Natural killer cell (primary cell): ENCODE data around the gene MAPRE2. TPM values are rescaled to one million over a fixed set of nuclear protein-coding genes. Genes with fewer than 3 reads are reported as not detected.

Source experiments
- ATAC-seq, 3 donors: fragments of 150-1000 bp in 2 of 3; fragments of 200-7000 bp in 1 of 3; cut with Tn5 transposase; 1 replicate in 1 of 3; 2 replicates in 2 of 3; pipeline ENCODE4 v1.10.0; 2021; ENCODE audit warnings: mild to moderate bottlenecking in 2 of 3, moderate library complexity in 2 of 3
- DNase-seq, 2 donors: peaks; one replicate each; pipeline versions ENCODE4 v3.0.0 to v3.0.0-alpha.2; 2013 to 2021; ENCODE audit warnings: mixed read lengths in 1 of 2
- H3K27ac ChIP-seq: one replicate; pipeline ENCODE4 v1.5.1; 2013; ENCODE audit warnings: mild to moderate bottlenecking, low read length
- H3K27me3 ChIP-seq: one replicate; pipeline ENCODE4 v1.6.1; 2013; ENCODE audit warnings: low read length; ENCODE audit not compliant: control insufficient read depth, insufficient read depth
- H3K36me3 ChIP-seq: one replicate; pipeline ENCODE4 v1.6.1; 2013; ENCODE audit warnings: low read length; ENCODE audit not compliant: control insufficient read depth, insufficient read depth
- H3K4me1 ChIP-seq: one replicate; pipeline ENCODE4 v1.6.1; 2013; ENCODE audit warnings: low read length; ENCODE audit not compliant: control insufficient read depth, insufficient read depth
- H3K4me3 ChIP-seq: one replicate; pipeline ENCODE4 v1.5.1; 2013; ENCODE audit warnings: low read length
- H3K9me3 ChIP-seq: one replicate; pipeline ENCODE4 v1.6.1; 2013; ENCODE audit warnings: low read length; ENCODE audit not compliant: control insufficient read depth, insufficient read depth
- H3K27ac Mint-ChIP-seq, 2 donors: one replicate each; pipeline ENCODE4 v1.8.0; 2022; ENCODE audit warnings: mild to moderate bottlenecking in 2 of 2, mixed read lengths in 2 of 2, moderate library complexity in 1 of 2
- H3K27me3 Mint-ChIP-seq, 2 donors: one replicate each; pipeline ENCODE4 v1.8.0; 2022; ENCODE audit warnings: low read depth in 2 of 2, mixed read lengths in 2 of 2
- H3K36me3 Mint-ChIP-seq: one replicate; pipeline ENCODE4 v1.8.0; 2022; ENCODE audit warnings: mixed read lengths
- H3K4me1 Mint-ChIP-seq, 2 donors: one replicate each; pipeline ENCODE4 v1.8.0; 2022; ENCODE audit warnings: mixed read lengths in 2 of 2
- H3K4me3 Mint-ChIP-seq: one replicate; pipeline ENCODE4 v1.8.0; 2022; ENCODE audit warnings: mild to moderate bottlenecking, moderate library complexity, mixed read lengths
- H3K9me3 Mint-ChIP-seq, 2 donors: one replicate each; pipeline ENCODE4 v1.8.0; 2022; ENCODE audit warnings: mixed read lengths in 2 of 2
- CTCF ChIP-seq: fragments of 200-600 bp; IDR thresholded peaks from one replicate; pipeline ENCODE4 v1.8.0; 2022; ENCODE audit warnings: antibody characterized with exemption
- WGBS: methylation state at CpG from one replicate; pipeline ENCODE4 v1.1.7; 2013; ENCODE audit warnings: missing lambda C conversion rate; ENCODE audit not compliant: insufficient coverage; 5-methylcytosine and 5-hydroxymethylcytosine counted together
- intact Hi-C: fragments of 100-400 bp; cut with micrococcal nuclease; formaldehyde crosslinking; loops from one replicate; pipeline ENCODE4 v1.14.2; 2022
- total RNA-seq, 4 donors: library from RNA; stranded (reverse); fragments of 120-200 nt in 1 of 4; gene quantifications; one replicate each; pipeline versions ENCODE4 v1.2.3 to v1.2.4, GENCODE V29; 2013 to 2022

Gene MAPRE2
- 100 to 1,000 TPM; 159 to 283 (median 207) TPM for total RNA-seq
- total RNA-seq (2013) = 121 TPM

GRCh38 chr18:35040988-35041814 is at the start of gene MAPRE2:
TSS of gene MAPRE2 (plus strand) at chr18:35041413. CDS start at chr18:35041540, 127 bp downstream.
- peaks cover 89 to 93% of the 10 kb centered on the region in 2 donors for H3K4me1 Mint-ChIP-seq
- peak within 1 kb of the TSS; percentile 98 to 99 for H3K27ac Mint-ChIP-seq
- no peaks in the 10 kb centered on the region for H3K36me3 Mint-ChIP-seq
- peak; percentile 73 to 94 (median 89) for ATAC-seq
- 0% methylated on average over 54 of the region's 54 CpGs for WGBS
- no peaks in the 10 kb centered on the region for H3K9me3 Mint-ChIP-seq
- H3K4me1 ChIP-seq = peaks cover 43% of the 10 kb centered on the region
- DNase-seq = peak; percentile 100
- H3K27me3 ChIP-seq = no peaks in the 10 kb centered on the region
- peak within 1 kb of the TSS; percentile 77 for H3K4me3 ChIP-seq
- H3K27me3 Mint-ChIP-seq = peaks cover 0 to 4% of the 10 kb centered on the region in 2 donors
- TF ChIP-seq CTCF = no peak
- no peaks in the 10 kb centered on the region for H3K36me3 ChIP-seq
- intact Hi-C loops = loop anchor here (1.0 kb wide), 1 partner anchor 11 kb away; no protein-coding TSS in a partner anchor
- no peaks in the 10 kb centered on the region for H3K9me3 ChIP-seq
- H3K27ac ChIP-seq = peak within 1 kb of the TSS; percentile 93
- peak within 1 kb of the TSS; percentile 96 for H3K4me3 Mint-ChIP-seq

- Mint-ChIP-seq H3K27me3 (no peaks in the 10 kb centered on the region), H3K36me3 (no peaks in the 10 kb centered on the region), H3K4me3 (no peak overlapping the region), H3K4me1 (peaks cover 4 to 40% of the 10 kb centered on the region in 2 donors), H3K27ac (no peak overlapping the region), H3K9me3 (no peaks in the 10 kb centered on the region)
- no peak overlapping the region for H3K4me3 ChIP-seq
- no peak overlapping the region for H3K27ac ChIP-seq
- H3K36me3 ChIP-seq = no peaks in the 10 kb centered on the region
- no peaks in the 10 kb centered on the region for H3K4me1 ChIP-seq
- DNase-seq (no peak), ATAC-seq (no peak)
- intact Hi-C loops = no loop called here
- WGBS = 100% methylated on average over 2 of the region's 3 CpGs
- H3K27me3 ChIP-seq = no peaks in the 10 kb centered on the region
- TF ChIP-seq CTCF = no peak
- no peaks in the 10 kb centered on the region for H3K9me3 ChIP-seq
These were observed 49.7 kb upstream of the MAPRE2 start for GRCh38 chr18:34991561-34991960.

GRCh38 chr18:34993289-34993688 is 47.9 kb upstream of the MAPRE2 start:
- Histone ChIP-seq H3K9me3 (no peaks in the 10 kb centered on the region), H3K4me1 (no peaks in the 10 kb centered on the region), H3K4me3 (no peak overlapping the region), H3K27ac (no peak overlapping the region), H3K27me3 (no peaks in the 10 kb centered on the region), H3K36me3 (no peaks in the 10 kb centered on the region)
- no peak overlapping the region for H3K4me3 Mint-ChIP-seq
- no peaks in the 10 kb centered on the region for H3K9me3 Mint-ChIP-seq
- DNase-seq (no peak), ATAC-seq (no peak)
- peaks cover 10 to 38% of the 10 kb centered on the region in 2 donors for H3K4me1 Mint-ChIP-seq
- no peaks in the 10 kb centered on the region for H3K36me3 Mint-ChIP-seq
- TF ChIP-seq CTCF = no peak
- intact Hi-C loops = no loop called here
- no peaks in the 10 kb centered on the region for H3K27me3 Mint-ChIP-seq
- H3K27ac Mint-ChIP-seq = no peak overlapping the region
- 85% methylated on average over 2 of the region's 2 CpGs for WGBS
